HEK293 (cell line): Measurements from ENCODE around the gene CENPP.

Experiments used
- CTCF ChIA-PET: fragments of 350-600 bp; formaldehyde crosslinking; extraction: SDS; loops from one replicate; lab custom pipeline; 2021; ENCODE audit warnings: antibody characterized with exemption; lab: Yijun Ruan, JAX
- POLR2A ChIA-PET: fragments of 300-600 bp; formaldehyde crosslinking; extraction: SDS; loops from one replicate; lab custom pipeline; 2020; ENCODE audit warnings: antibody characterized with exemption, inconsistent platforms; lab: Yijun Ruan, JAX
- H3K27ac ChIP-seq: fragments of 200-500 bp; sonication (Bioruptor generic); 2 replicates; pipeline ENCODE4 v1.5.1; 2014; ENCODE audit warnings: low read depth, low read length, control low read depth, inconsistent platforms; ENCODE audit errors: extremely low read depth
- H3K36me3 ChIP-seq, 2 experiments: fragments of 200-500 bp in 1 of 2; sonication (Bioruptor generic) in 1 of 2; 1 replicate in 1 of 2; 2 replicates in 1 of 2; pipeline ENCODE4 v1.5.1; 2014 to 2017; ENCODE audit warnings: inconsistent platforms in 2 of 2, low read length in 2 of 2; ENCODE audit not compliant: control insufficient read depth in 2 of 2, insufficient read depth in 1 of 2
- H3K4me1 ChIP-seq: fragments of 200-500 bp; sonication (Bioruptor generic); 2 replicates; pipeline ENCODE4 v1.5.1; 2014; ENCODE audit warnings: mild to moderate bottlenecking, low read length, inconsistent platforms; ENCODE audit not compliant: control insufficient read depth, insufficient read depth
- H3K4me3 ChIP-seq: 2 replicates; pipeline ENCODE4 v1.5.1; 2011; ENCODE audit warnings: low read depth, mild to moderate bottlenecking, control low read depth, low read length, moderate library complexity
- H3K9me3 ChIP-seq: fragments of 200-500 bp; sonication (Bioruptor generic); 2 replicates; pipeline ENCODE4 v1.5.1; 2014; ENCODE audit warnings: low read depth, low read length, inconsistent platforms; ENCODE audit not compliant: control insufficient read depth, insufficient read depth
- EGR2 ChIP-seq: fragments of 450-650 bp; formaldehyde crosslinking; IDR thresholded peaks from 2 replicates; pipeline ENCODE4 v1.5.1; 2016; ENCODE audit warnings: low read depth, missing biosample characterization, missing genetic modification characterization
- HIC1 ChIP-seq: fragments of 450-650 bp; formaldehyde crosslinking; IDR thresholded peaks from 2 replicates; pipeline ENCODE4 v1.5.1; 2016; ENCODE audit warnings: missing biosample characterization, missing genetic modification characterization
- HOXA7 ChIP-seq: sonication (generic); formaldehyde crosslinking; IDR thresholded peaks from 2 replicates; pipeline ENCODE4 v1.8.1; 2022; ENCODE audit warnings: missing genetic modification reagents, borderline replicate concordance
- KLF8 ChIP-seq: fragments of 450-650 bp; formaldehyde crosslinking; IDR thresholded peaks from 2 replicates; pipeline ENCODE4 v1.5.1; 2016; ENCODE audit warnings: missing biosample characterization, missing genetic modification characterization
- SCRT1 ChIP-seq: fragments of 450-650 bp; formaldehyde crosslinking; IDR thresholded peaks from 2 replicates; pipeline ENCODE4 v1.5.1; 2016; ENCODE audit warnings: missing biosample characterization, missing genetic modification characterization, borderline replicate concordance
- TSHZ1 ChIP-seq: fragments of 450-650 bp; formaldehyde crosslinking; IDR thresholded peaks from 2 replicates; pipeline ENCODE4 v1.5.1; 2016; ENCODE audit warnings: missing biosample characterization, missing genetic modification characterization, borderline replicate concordance
- ZBTB10 ChIP-seq: fragments of 450-650 bp; formaldehyde crosslinking; IDR thresholded peaks from 2 replicates; pipeline ENCODE4 v1.5.1; 2016; ENCODE audit warnings: missing biosample characterization, missing genetic modification characterization
- ZBTB21 ChIP-seq: fragments of 450-650 bp; formaldehyde crosslinking; IDR thresholded peaks from 2 replicates; pipeline ENCODE4 v1.5.1; 2017; ENCODE audit warnings: missing biosample characterization, missing genetic modification characterization
- ZEB2 ChIP-seq: fragments of 450-650 bp; formaldehyde crosslinking; IDR thresholded peaks from 2 replicates; pipeline ENCODE4 v1.5.1; 2016; ENCODE audit warnings: missing biosample characterization, missing genetic modification characterization
- ZFP41 ChIP-seq: fragments of 450-650 bp; formaldehyde crosslinking; IDR thresholded peaks from 2 replicates; pipeline ENCODE4 v1.5.1; 2016; ENCODE audit warnings: missing biosample characterization, missing genetic modification characterization, borderline replicate concordance
- ZNF155 ChIP-seq: fragments of 450-650 bp; formaldehyde crosslinking; IDR thresholded peaks from 2 replicates; pipeline ENCODE4 v1.5.1; 2016; ENCODE audit warnings: missing biosample characterization, missing genetic modification characterization
- ZNF169 ChIP-seq: fragments of 450-650 bp; formaldehyde crosslinking; IDR thresholded peaks from 2 replicates; pipeline ENCODE4 v1.5.1; 2016; ENCODE audit warnings: missing biosample characterization, missing genetic modification characterization
- ZNF239 ChIP-seq: fragments of 450-650 bp; formaldehyde crosslinking; IDR thresholded peaks from 2 replicates; pipeline ENCODE4 v1.5.1; 2016; ENCODE audit warnings: missing biosample characterization, missing genetic modification characterization
- ZNF280D ChIP-seq: fragments of 450-650 bp; formaldehyde crosslinking; IDR thresholded peaks from 2 replicates; pipeline ENCODE4 v1.5.1; 2016; ENCODE audit warnings: missing biosample characterization, missing genetic modification characterization
- ZNF362 ChIP-seq: fragments of 450-650 bp; formaldehyde crosslinking; IDR thresholded peaks from 2 replicates; pipeline ENCODE4 v1.5.1; 2016; ENCODE audit warnings: missing biosample characterization, missing genetic modification characterization
- ZNF426 ChIP-seq: fragments of 450-650 bp; formaldehyde crosslinking; IDR thresholded peaks from 2 replicates; pipeline ENCODE4 v1.5.1; 2017; ENCODE audit warnings: missing biosample characterization, missing genetic modification characterization, mild to moderate bottlenecking, inconsistent platforms, moderate library complexity
- ZNF449 ChIP-seq: fragments of 450-650 bp; formaldehyde crosslinking; IDR thresholded peaks from 2 replicates; pipeline ENCODE4 v1.5.1; 2017; ENCODE audit warnings: missing biosample characterization, mild to moderate bottlenecking, missing genetic modification characterization, moderate library complexity
- ZNF544 ChIP-seq: fragments of 450-650 bp; formaldehyde crosslinking; IDR thresholded peaks from 2 replicates; pipeline ENCODE4 v1.5.0; 2017; ENCODE audit warnings: missing biosample characterization, missing genetic modification characterization

The CENPP gene

GRCh38 chr9:92663126-92663525 is 337.4 kb downstream of the CENPP start:
- CTCF ChIA-PET, result interaction anchor here (0.9 kb wide), 1 partner anchor 9 kb away, joined by 3 read pairs; no protein-coding TSS in a partner anchor
- TF ChIP-seq ZNF449 (tag by site-specific recombination), result no peak
- TF ChIP-seq ZBTB10, result no peak
- no peak for TF ChIP-seq TSHZ1 (tag by site-specific recombination)
- no peak for TF ChIP-seq ZNF280D (tag by site-specific recombination)
- TF ChIP-seq ZEB2 (tag by site-specific recombination), result no peak
- TF ChIP-seq ZBTB21 (tag by site-specific recombination), result no peak
- TF ChIP-seq SCRT1 (tag by site-specific recombination), result no peak
- no peak for TF ChIP-seq ZNF169 (tag by site-specific recombination)
- TF ChIP-seq KLF8, result no peak
- no peak for TF ChIP-seq ZNF544
- no peak for TF ChIP-seq EGR2 (tag by site-specific recombination)
- TF ChIP-seq ZFP41 (tag by site-specific recombination), result no peak
- TF ChIP-seq HOXA7, result no peak
- no peak for TF ChIP-seq HIC1 (tag by site-specific recombination)
- TF ChIP-seq ZNF155 (tag by site-specific recombination), result no peak
- TF ChIP-seq ZNF239 (tag by site-specific recombination), result no peak
- TF ChIP-seq ZNF362 (tag by site-specific recombination), result no peak
- TF ChIP-seq ZNF426 (tag by site-specific recombination), result no peak
- POLR2A ChIA-PET, result no interaction called here
- Histone ChIP-seq H3K9me3 (no peaks in the 10 kb centered on the region), H3K36me3 (peaks cover 0 to 42% of the 10 kb centered on the region in 2 experiments; a peak in 1 of 3 replicates), H3K4me1 (0 out of 2 replicates have a peak, but pooled peaks cover 3% of the 10 kb centered on the region), H3K27ac (no peak overlapping the region), H3K4me3 (no peak overlapping the region)
